Epithelial cell of proximal tubule (primary cell): ENCODE results near the gene KCNAB1. TPM values are rescaled to one million over a fixed set of nuclear protein-coding genes. Genes with fewer than 3 reads are reported as not detected.
A peak's percentile ranks its signal among the peaks of the same experiment; 100 is the strongest.

Experiments used
- DNase-seq: peaks from one replicate; pipeline ENCODE4 v3.0.0-alpha.2; 2011; ENCODE audit warnings: low read depth
- H3K4me3 ChIP-seq: 2 replicates; pipeline ENCODE4 v1.5.1; 2011; ENCODE audit warnings: low read depth, mild to moderate bottlenecking, low read length
- total RNA-seq: library from RNA; depleted of rRNA; stranded (reverse); fragments of >200 nt; gene quantifications from 2 replicates; pipeline ENCODE4 v1.2.3, GENCODE V29; 2015
- TF ChIP-seq, protein P1 (sequence below): conservative IDR thresholded peaks from 2 replicates; pipeline ENCODE4 v1.5.1; 2012; ENCODE audit warnings: low read depth, mild to moderate bottlenecking, low read length

Gene KCNAB1
- total RNA-seq, 1 donor from 2014 or later: not detected

DNA sequence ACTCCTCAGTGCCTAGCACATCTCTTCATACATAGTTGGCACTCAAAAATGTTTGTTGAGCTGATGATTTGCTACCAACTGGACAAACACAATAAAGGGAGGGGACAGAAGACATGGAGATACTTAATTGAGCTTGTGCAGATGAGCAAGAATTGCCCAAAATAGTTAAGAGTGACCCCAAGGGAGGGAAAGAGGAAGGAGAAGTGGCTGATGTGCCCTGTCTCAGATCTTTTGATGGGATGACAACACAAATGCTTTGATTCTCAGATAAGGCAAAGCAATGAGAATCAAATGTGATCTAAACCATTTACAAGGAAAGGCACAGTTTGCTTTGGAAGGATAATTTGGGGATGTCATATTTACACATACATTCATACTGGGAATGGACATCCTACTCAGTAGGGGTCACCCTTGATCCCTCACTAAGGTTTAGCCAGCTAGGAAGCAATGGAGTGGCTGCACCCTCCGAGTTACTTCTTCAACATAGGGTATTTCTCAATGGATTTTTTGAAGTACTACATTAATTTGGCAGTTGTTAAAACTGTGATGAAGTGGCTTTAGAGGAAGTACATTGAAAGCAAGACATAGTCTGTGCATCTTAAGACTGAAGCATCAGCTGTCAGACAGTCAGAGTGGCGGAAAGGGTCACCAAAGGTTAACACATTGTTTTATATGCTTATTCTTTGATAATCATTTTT, 456.4 kb downstream of the KCNAB1 start:
- no peak overlapping the region for H3K4me3 ChIP-seq
- TF ChIP-seq, protein P1, sequence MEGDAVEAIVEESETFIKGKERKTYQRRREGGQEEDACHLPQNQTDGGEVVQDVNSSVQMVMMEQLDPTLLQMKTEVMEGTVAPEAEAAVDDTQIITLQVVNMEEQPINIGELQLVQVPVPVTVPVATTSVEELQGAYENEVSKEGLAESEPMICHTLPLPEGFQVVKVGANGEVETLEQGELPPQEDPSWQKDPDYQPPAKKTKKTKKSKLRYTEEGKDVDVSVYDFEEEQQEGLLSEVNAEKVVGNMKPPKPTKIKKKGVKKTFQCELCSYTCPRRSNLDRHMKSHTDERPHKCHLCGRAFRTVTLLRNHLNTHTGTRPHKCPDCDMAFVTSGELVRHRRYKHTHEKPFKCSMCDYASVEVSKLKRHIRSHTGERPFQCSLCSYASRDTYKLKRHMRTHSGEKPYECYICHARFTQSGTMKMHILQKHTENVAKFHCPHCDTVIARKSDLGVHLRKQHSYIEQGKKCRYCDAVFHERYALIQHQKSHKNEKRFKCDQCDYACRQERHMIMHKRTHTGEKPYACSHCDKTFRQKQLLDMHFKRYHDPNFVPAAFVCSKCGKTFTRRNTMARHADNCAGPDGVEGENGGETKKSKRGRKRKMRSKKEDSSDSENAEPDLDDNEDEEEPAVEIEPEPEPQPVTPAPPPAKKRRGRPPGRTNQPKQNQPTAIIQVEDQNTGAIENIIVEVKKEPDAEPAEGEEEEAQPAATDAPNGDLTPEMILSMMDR: peak; percentile 40
- DNase-seq: no peak

DNA sequence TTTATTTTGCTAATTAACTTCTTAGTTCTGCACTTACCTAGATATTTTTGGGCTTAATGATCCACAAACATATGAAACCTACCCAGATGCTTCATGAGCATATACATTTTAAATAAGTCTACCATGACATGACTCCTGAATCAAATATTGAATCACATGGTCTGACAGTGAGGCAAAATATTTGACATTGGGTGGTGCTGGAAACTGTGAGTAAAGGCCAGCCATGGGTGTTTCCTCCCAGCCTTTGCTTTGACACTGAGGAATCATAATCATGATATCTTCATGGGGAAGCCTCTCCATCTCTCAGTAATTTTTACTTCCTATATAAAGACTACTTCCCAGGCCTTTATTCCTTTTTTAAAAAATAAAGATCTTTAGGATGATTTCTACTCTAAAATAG, 457.4 kb downstream of the KCNAB1 start:
- H3K4me3 ChIP-seq: no peak overlapping the region
- DNase-seq: no peak
- TF ChIP-seq, protein P1: no peak

DNA sequence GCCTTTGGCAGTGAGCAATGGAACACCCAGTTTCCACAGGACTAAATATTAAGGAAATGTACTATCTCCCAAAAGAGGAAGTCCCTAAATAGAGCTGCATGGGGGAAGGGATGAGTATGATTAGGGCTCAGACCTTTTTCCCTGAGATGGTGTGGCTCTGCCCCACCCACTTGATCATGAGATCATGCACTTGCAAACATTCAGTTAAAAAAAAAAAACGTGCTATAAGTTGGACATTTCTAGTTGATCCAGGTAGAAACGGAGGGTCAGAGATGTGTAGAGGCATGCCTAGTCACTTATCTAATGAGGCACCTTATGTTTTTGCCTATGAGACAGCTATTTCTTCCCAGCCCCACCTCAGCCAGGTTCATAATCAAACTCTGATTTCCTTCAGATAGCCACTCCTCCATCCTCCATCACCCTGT, 459.1 kb downstream of the KCNAB1 start:
- H3K4me3 ChIP-seq: no peak overlapping the region
- no peak for DNase-seq
- TF ChIP-seq, protein P1: no peak

DNA sequence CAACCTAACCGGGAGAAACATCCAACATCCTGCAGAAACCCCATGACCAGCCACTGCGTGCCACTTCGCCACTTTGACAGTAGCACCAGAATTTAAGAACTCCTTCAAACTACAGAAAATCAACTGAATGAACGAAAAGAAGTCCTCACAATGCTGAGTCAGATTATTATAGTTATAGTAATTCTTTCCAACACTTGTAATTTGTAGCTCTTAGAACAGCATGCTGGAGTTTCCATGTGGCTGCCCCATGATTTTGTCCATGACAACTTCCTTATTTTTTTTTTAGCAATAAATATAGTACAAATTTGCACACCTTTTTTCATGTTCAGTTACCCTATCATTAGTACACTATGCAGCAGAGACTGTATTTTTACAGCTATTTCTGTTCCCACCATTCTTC, 460.7 kb downstream of the KCNAB1 start:
- DNase-seq: no peak
- TF ChIP-seq, protein P1: no peak
- H3K4me3 ChIP-seq: no peak overlapping the region

DNA sequence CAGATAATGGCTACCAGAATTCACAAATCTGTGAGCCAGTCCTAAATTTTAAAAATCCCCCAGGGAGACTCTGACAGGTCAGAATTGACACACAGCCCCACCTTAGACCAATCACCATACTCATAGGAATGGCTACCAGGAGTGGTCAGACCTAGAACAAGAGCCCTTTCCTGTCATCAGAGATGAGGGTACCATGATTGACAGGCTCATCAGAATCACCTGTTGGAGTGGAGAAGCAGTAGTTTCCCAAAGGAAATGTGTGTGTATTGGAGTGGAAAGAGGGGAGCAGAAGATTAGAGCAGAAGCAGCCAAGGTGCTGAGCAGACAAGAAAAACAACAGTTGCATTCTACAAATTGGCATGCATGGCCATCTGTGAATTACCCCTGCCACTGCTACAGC, 461.6 kb downstream of the KCNAB1 start:
- H3K4me3 ChIP-seq: no peak overlapping the region
- DNase-seq: no peak
- TF ChIP-seq, protein P1: no peak

DNA sequence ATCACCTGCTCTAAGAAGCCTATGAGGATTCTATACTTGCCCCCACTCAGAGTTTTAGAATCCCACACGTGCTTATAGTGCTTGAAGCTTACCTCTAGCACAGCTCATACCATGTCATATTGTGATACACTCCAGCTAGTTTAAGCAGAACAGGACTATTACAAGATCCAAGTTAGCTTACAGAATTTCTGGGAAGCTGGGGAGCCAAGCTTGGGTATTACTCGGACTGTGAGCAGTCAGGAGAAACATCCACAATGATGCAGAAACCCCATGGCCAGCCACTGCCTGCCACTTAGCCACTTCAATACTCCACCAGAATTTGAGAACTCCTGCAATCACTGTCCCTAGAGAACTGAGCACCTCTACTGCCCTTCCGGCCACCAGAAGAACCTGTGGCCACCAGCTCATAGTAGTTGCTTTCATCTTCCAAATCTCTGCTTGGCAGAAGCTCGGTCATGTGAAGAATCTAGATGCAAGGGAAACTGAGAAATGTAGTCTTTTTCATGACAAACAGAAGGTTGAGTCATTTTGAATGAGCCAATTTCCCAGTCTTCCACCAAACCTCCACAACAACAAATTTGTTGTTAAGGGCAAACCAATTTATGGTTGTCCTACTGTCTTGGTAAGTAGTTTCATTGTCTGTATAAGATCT, 462.3 kb downstream of the KCNAB1 start:
- TF ChIP-seq, protein P1: no peak
- DNase-seq: peak; percentile 64
- H3K4me3 ChIP-seq: no peak overlapping the region

DNA sequence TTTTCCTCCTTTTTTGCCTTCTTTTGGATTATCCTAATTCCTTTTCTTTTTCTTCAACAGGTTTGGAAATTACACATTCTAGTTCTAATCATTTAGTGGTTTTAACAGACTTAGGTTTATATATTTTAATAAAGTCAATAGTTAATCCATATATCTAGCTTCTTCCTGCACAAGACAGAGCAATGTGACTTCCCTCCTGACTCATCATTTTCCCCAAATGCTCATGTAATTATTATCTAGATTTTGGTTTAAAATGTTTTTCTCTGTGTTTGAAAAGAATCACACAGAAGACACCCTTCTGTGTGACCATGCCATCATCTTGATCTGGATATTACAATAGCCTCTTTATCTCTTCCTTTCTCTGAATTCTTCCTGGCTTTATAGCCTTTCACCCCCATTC, 463.1 kb downstream of the KCNAB1 start:
- no peak overlapping the region for H3K4me3 ChIP-seq
- TF ChIP-seq, protein P1: no peak
- no peak for DNase-seq
